Measurements from ENCODE around the gene KLRC4. TPM values are rescaled to one million over a fixed set of nuclear protein-coding genes. Genes with fewer than 3 reads are reported as not detected.
"Not testable (repeated sequence)": the region's sequence is repeated elsewhere in the genome, so short reads cannot be mapped to it uniquely, and the experiment has no call there.

The KLRC4 gene, protein sequence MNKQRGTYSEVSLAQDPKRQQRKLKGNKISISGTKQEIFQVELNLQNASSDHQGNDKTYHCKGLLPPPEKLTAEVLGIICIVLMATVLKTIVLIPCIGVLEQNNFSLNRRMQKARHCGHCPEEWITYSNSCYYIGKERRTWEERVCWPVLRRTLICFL
- total RNA-seq (under 1 TPM; 0.51 to 0.78 TPM), polyA plus RNA-seq (under 1 TPM in 1 of 2 donors, not detected in 1; 0.56 TPM)
- long read RNA-seq, donor 1, result 0 reads
- long read RNA-seq, donor 2, result 0 reads

DNA sequence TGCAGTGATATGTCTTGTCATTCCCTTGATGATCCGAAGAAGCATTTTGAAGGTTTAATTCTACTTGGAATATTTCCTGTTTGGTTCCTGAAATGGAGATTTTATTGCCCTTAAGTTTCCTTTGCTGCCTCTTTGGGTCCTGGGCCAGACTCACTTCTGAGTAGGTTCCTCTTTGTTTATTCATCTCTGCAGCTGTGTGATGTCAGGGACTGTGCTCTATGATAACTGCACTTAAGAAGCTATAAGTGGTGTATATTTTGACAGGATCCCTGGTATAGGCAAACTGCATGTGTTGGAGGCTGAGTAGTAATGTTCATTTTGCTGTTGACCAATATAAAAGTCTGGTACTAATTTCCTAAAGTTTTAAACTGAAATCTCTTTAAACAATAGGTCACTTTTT, at the start of gene KLRC4:
Gene KLRC4, minus strand, starts transcription at position 366 of the 400 bp plus-strand sequence. Its CDS starts 182 bp downstream, at position 184.
- Histone ChIP-seq H3K4me1 (ENCODE audit: control insufficient read depth in 1 of 2, insufficient read depth in 2 of 2, low read length in 2 of 2) (no peaks in the 10 kb centered on the region), H3K4me3 (ENCODE audit: low read length in 2 of 2) (no peak within 1 kb of the TSS), H3K9me3 (ENCODE audit: control insufficient read depth, low read length) (no peaks in the 10 kb centered on the region), H3K27me3 (ENCODE audit: control insufficient read depth in 1 of 2, insufficient read depth in 2 of 2, low read length in 1 of 2) (no peaks in the 10 kb centered on the region), H3K27ac (ENCODE audit: low read depth in 1 of 2, low read length in 2 of 2) (no peak within 1 kb of the TSS), H3K36me3 (ENCODE audit: control insufficient read depth in 1 of 2, insufficient read depth in 2 of 2, low read length in 1 of 2) (no peaks in the 10 kb centered on the region)
- no peak for DNase-seq
- intact Hi-C loops (cut with DNase I), result no loop called here
- ATAC-seq (ENCODE audit: low FRiP score), result no peak
- WGBS, 2 donors, result 2 to 64% methylated on average over 1 of the region's 1 CpG

DNA sequence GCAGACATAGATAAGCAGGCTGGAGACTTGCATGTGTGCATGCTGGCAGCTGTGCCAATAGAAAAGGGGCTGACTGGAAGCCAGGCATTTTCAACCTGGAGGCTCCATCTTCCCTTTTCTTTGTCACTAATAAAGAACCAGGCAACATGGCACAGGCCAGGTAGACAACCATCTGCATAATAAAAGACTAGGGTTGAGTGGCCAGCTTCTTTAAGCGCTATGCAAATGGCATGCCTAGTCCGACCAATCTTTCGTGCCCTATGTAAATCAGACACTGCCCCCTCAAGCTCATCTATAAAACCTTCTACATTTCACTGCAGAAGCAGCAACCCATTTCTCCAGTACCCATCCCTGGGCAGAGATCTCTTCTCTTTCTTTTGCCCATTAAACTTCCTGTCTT, 48.2 kb upstream of the KLRC4 start:
- ATAC-seq (ENCODE audit: low FRiP score), result no peak
- no peak for DNase-seq
- Histone ChIP-seq H3K4me1 (ENCODE audit: control insufficient read depth in 1 of 2, insufficient read depth in 2 of 2, low read length in 2 of 2) (no peaks in the 10 kb centered on the region), H3K4me3 (ENCODE audit: low read length in 2 of 2) (no peak overlapping the region), H3K27ac (ENCODE audit: low read depth in 1 of 2, low read length in 2 of 2) (no peak overlapping the region), H3K9me3 (ENCODE audit: control insufficient read depth, low read length) (peaks cover 2% of the 10 kb centered on the region), H3K36me3 (ENCODE audit: control insufficient read depth in 1 of 2, insufficient read depth in 2 of 2, low read length in 1 of 2) (no peaks in the 10 kb centered on the region), H3K27me3 (ENCODE audit: control insufficient read depth in 1 of 2, insufficient read depth in 2 of 2, low read length in 1 of 2) (no peaks in the 10 kb centered on the region)
- WGBS, 2 donors, result 89 to 90% methylated on average over 3 of the region's 3 CpGs
- intact Hi-C loops (cut with DNase I), result no loop called here

DNA sequence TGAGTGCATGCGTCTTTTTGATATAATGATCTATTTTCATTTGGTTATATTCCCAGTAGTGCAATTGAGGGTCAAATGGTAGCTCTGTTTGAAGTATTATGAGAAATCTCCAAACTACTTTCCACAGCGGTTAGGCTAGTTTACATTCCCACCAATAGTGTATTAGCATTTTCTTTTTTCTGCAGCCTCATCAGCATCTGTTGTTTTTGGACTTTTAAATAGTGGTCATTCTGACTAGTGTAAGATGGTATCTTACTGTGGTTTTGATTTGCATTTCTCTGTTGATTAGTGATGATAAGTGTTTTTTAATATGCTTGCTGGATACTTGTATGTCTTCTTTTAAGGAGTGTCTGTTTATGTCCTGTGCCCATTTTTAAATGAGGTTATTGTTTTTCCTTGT, 47.3 kb upstream of the KLRC4 start:
- ATAC-seq (ENCODE audit: low FRiP score), result no peak
- no peak overlapping the region for H3K4me3 ChIP-seq (ENCODE audit: low read length in 2 of 2)
- intact Hi-C loops (cut with DNase I), result no loop called here
- WGBS, 2 donors, result 73 to 87% methylated on average over 2 of the region's 2 CpGs
- no peaks in the 10 kb centered on the region for H3K27me3 ChIP-seq (ENCODE audit: control insufficient read depth in 1 of 2, insufficient read depth in 2 of 2, low read length in 1 of 2)
- H3K36me3 ChIP-seq (ENCODE audit: control insufficient read depth in 1 of 2, insufficient read depth in 2 of 2, low read length in 1 of 2), result no peaks in the 10 kb centered on the region
- no peak overlapping the region for H3K27ac ChIP-seq (ENCODE audit: low read depth in 1 of 2, low read length in 2 of 2)
- H3K9me3 ChIP-seq (ENCODE audit: control insufficient read depth, low read length), result peaks cover 2% of the 10 kb centered on the region
- H3K4me1 ChIP-seq (ENCODE audit: control insufficient read depth in 1 of 2, insufficient read depth in 2 of 2, low read length in 2 of 2), result no peaks in the 10 kb centered on the region
- DNase-seq, result no peak

- DNase-seq (no peak), ATAC-seq (ENCODE audit: low FRiP score) (no peak)
- Histone ChIP-seq H3K4me1 (ENCODE audit: control insufficient read depth in 1 of 2, insufficient read depth in 2 of 2, low read length in 2 of 2) (no peaks in the 10 kb centered on the region), H3K4me3 (ENCODE audit: low read length in 2 of 2) (no peak overlapping the region), H3K36me3 (ENCODE audit: control insufficient read depth in 1 of 2, insufficient read depth in 2 of 2, low read length in 1 of 2) (no peaks in the 10 kb centered on the region), H3K27me3 (ENCODE audit: control insufficient read depth in 1 of 2, insufficient read depth in 2 of 2, low read length in 1 of 2) (no peaks in the 10 kb centered on the region), H3K9me3 (ENCODE audit: control insufficient read depth, low read length) (peaks cover 2% of the 10 kb centered on the region), H3K27ac (ENCODE audit: low read depth in 1 of 2, low read length in 2 of 2) (no peak overlapping the region)
- 79 to 88% methylated on average over 1 of the region's 1 CpG for WGBS, 2 donors
- intact Hi-C loops (cut with DNase I), result no loop called here
These were observed 46.2 kb upstream of the KLRC4 start for GRCh38 chr12:10455766-10456165.

GRCh38 chr12:10454531-10454930, 45.0 kb upstream of the KLRC4 start:
- H3K27ac ChIP-seq (ENCODE audit: low read depth in 1 of 2, low read length in 2 of 2), result no peak overlapping the region
- H3K4me1 ChIP-seq (ENCODE audit: control insufficient read depth in 1 of 2, insufficient read depth in 2 of 2, low read length in 2 of 2), result no peaks in the 10 kb centered on the region
- no peak for DNase-seq
- ATAC-seq (ENCODE audit: low FRiP score), result no peak
- no peak overlapping the region for H3K4me3 ChIP-seq (ENCODE audit: low read length in 2 of 2)
- 50 to 68% methylated on average over 1 of the region's 1 CpG for WGBS, 2 donors
- intact Hi-C loops (cut with DNase I), result no loop called here
- H3K9me3 ChIP-seq (ENCODE audit: control insufficient read depth, low read length), result peaks cover 2% of the 10 kb centered on the region
- H3K36me3 ChIP-seq (ENCODE audit: control insufficient read depth in 1 of 2, insufficient read depth in 2 of 2, low read length in 1 of 2), result no peaks in the 10 kb centered on the region
- H3K27me3 ChIP-seq (ENCODE audit: control insufficient read depth in 1 of 2, insufficient read depth in 2 of 2, low read length in 1 of 2), result no peaks in the 10 kb centered on the region

GRCh38 chr12:10453156-10453555, 43.6 kb upstream of the KLRC4 start, which contains the start of gene KLRC1:
TSS of gene KLRC1 (minus strand) at chr12:10453377. CDS start at chr12:10451156, 2,221 bp downstream.
- Histone ChIP-seq H3K27ac (ENCODE audit: low read depth in 1 of 2, low read length in 2 of 2) (no peak within 1 kb of the TSS), H3K4me3 (ENCODE audit: low read length in 2 of 2) (no peak within 1 kb of the TSS), H3K36me3 (ENCODE audit: control insufficient read depth in 1 of 2, insufficient read depth in 2 of 2, low read length in 1 of 2) (no peaks in the 10 kb centered on the region), H3K4me1 (ENCODE audit: control insufficient read depth in 1 of 2, insufficient read depth in 2 of 2, low read length in 2 of 2) (no peaks in the 10 kb centered on the region), H3K9me3 (ENCODE audit: control insufficient read depth, low read length) (peaks cover 2% of the 10 kb centered on the region), H3K27me3 (ENCODE audit: control insufficient read depth in 1 of 2, insufficient read depth in 2 of 2, low read length in 1 of 2) (no peaks in the 10 kb centered on the region)
- WGBS, 2 donors, result 63 to 67% methylated on average over 2 of the region's 2 CpGs
- ATAC-seq (ENCODE audit: low FRiP score), result no peak
- intact Hi-C loops (cut with DNase I), result no loop called here
- no peak for DNase-seq

DNA sequence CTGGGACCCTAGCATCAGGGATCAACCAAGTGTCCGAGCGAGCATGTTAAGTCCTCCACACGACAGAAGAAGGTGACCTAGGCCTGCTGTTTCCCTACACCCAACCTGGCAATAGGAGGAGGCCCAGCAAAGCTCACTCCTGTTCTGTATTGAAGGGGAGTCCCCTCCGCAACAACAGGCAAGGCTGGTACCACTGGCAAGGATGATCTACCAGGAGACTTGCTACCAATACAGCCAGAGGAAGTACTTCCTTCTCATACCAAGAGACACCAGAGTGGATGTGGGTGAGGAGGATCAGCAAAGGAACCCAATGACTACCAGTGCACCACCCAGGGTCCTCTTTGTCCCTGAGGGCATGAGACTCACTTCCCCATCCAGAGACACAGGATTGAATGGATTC, 38.7 kb upstream of the KLRC4 start:
- DNase-seq (no peak), ATAC-seq (ENCODE audit: low FRiP score) (no peak)
- Histone ChIP-seq H3K4me1 (ENCODE audit: control insufficient read depth in 1 of 2, insufficient read depth in 2 of 2, low read length in 2 of 2) (no peaks in the 10 kb centered on the region), H3K36me3 (ENCODE audit: control insufficient read depth in 1 of 2, insufficient read depth in 2 of 2, low read length in 1 of 2) (no peaks in the 10 kb centered on the region), H3K9me3 (ENCODE audit: control insufficient read depth, low read length) (no peaks in the 10 kb centered on the region), H3K4me3 (ENCODE audit: low read length in 2 of 2) (no peak overlapping the region), H3K27ac (ENCODE audit: low read depth in 1 of 2, low read length in 2 of 2) (no peak overlapping the region), H3K27me3 (ENCODE audit: control insufficient read depth in 1 of 2, insufficient read depth in 2 of 2, low read length in 1 of 2) (no peaks in the 10 kb centered on the region)
- intact Hi-C loops (cut with DNase I), result no loop called here
- 87 to 90% methylated on average over 4 of the region's 4 CpGs for WGBS, 2 donors

DNA sequence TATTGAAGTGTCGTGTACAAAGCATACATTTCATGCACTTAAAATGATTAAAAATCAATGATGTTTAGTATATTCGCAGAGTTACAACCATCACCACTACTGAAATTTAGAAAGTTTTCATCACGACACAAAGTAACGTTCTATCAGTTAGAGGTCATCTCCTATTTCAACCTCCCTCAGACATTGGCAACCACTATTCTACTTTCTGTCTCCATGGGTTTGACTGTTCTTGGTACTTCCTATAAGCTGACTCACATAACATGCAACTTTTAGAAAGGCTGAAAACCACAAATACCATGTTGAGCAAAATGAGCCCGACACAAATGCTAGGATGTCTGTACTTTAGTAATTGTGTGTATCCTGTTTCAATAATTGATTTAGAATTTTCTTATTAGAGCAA, 36.5 kb upstream of the KLRC4 start:
- H3K9me3 ChIP-seq (ENCODE audit: control insufficient read depth, low read length); H3K4me3 ChIP-seq (ENCODE audit: low read length in 2 of 2); H3K27me3 ChIP-seq (ENCODE audit: control insufficient read depth in 1 of 2, insufficient read depth in 2 of 2, low read length in 1 of 2); DNase-seq; intact Hi-C loops (cut with DNase I); ATAC-seq (ENCODE audit: low FRiP score); H3K4me1 ChIP-seq (ENCODE audit: control insufficient read depth in 1 of 2, insufficient read depth in 2 of 2, low read length in 2 of 2); H3K36me3 ChIP-seq (ENCODE audit: control insufficient read depth in 1 of 2, insufficient read depth in 2 of 2, low read length in 1 of 2); H3K27ac ChIP-seq (ENCODE audit: low read depth in 1 of 2, low read length in 2 of 2): not testable (repeated sequence)
- WGBS, 2 donors, result 84 to 89% methylated on average over 5 of the region's 5 CpGs

GRCh38 chr12:10441144-10441543, 31.6 kb upstream of the KLRC4 start:
- intact Hi-C loops (cut with DNase I); H3K27me3 ChIP-seq (ENCODE audit: control insufficient read depth in 1 of 2, insufficient read depth in 2 of 2, low read length in 1 of 2); H3K27ac ChIP-seq (ENCODE audit: low read depth in 1 of 2, low read length in 2 of 2); H3K4me3 ChIP-seq (ENCODE audit: low read length in 2 of 2); DNase-seq; H3K4me1 ChIP-seq (ENCODE audit: control insufficient read depth in 1 of 2, insufficient read depth in 2 of 2, low read length in 2 of 2); ATAC-seq (ENCODE audit: low FRiP score); H3K36me3 ChIP-seq (ENCODE audit: control insufficient read depth in 1 of 2, insufficient read depth in 2 of 2, low read length in 1 of 2); H3K9me3 ChIP-seq (ENCODE audit: control insufficient read depth, low read length): not testable (repeated sequence)
- 88% methylated on average over 8 of the region's 8 CpGs for WGBS, 2 donors

All from aorta (tissue), 5 donors.